Measurements from ENCODE around the gene TMEM19. TPM values are rescaled to one million over a fixed set of nuclear protein-coding genes. Genes with fewer than 3 reads are reported as not detected.

TMEM19 gene
- 31.4 TPM for total RNA-seq
- long read RNA-seq, full-length matches to known transcripts = 35 of 54 reads
- long read RNA-seq, partial matches to known transcripts = 2 of 54 reads
- long read RNA-seq, other reads (novel, unspliced or antisense) = 17 of 54 reads

GRCh38 chr12:71685914-71686657 is at the start of gene TMEM19:
Gene TMEM19, plus strand, starts transcription at chr12:71686082. Its CDS starts 599 bp downstream, at chr12:71686681.
- H3K4me3 ChIP-seq = peak within 1 kb of the TSS; percentile 63
- intact Hi-C loops (cut with DNase I) = no loop called here
- H3K27ac ChIP-seq = peak within 1 kb of the TSS; percentile 76

DNA sequence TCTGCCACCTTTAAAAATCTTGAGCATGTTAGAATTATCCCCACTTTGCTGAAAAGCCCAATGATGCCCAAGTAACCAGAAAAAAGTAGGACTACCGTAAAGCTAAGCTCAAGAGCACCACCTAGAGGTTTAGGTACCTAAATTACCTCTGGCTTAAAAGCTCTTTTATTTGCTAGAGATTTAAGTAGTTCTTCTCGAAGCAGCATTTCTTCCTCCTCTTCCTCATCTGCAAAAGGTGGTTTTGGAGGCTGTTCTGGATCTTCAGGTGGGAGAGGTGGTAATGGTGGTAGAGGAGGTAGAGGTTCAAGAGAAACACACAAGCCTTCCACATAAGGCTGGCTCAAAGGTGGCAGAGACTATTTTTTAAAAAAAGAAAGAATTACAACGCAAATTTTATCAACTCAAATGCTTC is 49.2 kb upstream of the TMEM19 start:
- Histone ChIP-seq H3K4me1 (no peaks in the 10 kb centered on the region), H3K36me3 (peaks cover 100% of the 10 kb centered on the region), H3K27ac (no peak overlapping the region), H3K4me3 (no peak overlapping the region), H3K27me3 (ENCODE audit: low read depth) (no peaks in the 10 kb centered on the region), H3K9me3 (no peaks in the 10 kb centered on the region)
- intact Hi-C loops (cut with DNase I) = no loop called here
- ATAC-seq (peak in 1 of 2 donors; percentile 61), DNase-seq (no peak)
- TF ChIP-seq CTCF (IDR thresholded peaks at IDR 0.05) = peak; percentile 69

More at GRCh38 chr12:71685914-71686657, at the start of gene TMEM19:
- no peaks in the 10 kb centered on the region for H3K27me3 ChIP-seq (ENCODE audit: low read depth)
- no peaks in the 10 kb centered on the region for H3K9me3 ChIP-seq
- ATAC-seq (peak; percentile 99), DNase-seq (peak; percentile 95)
- peaks cover 19% of the 10 kb centered on the region for H3K4me1 ChIP-seq
- peak; percentile 46 for TF ChIP-seq CTCF (IDR thresholded peaks at IDR 0.05)
- no peaks in the 10 kb centered on the region for H3K36me3 ChIP-seq

DNA sequence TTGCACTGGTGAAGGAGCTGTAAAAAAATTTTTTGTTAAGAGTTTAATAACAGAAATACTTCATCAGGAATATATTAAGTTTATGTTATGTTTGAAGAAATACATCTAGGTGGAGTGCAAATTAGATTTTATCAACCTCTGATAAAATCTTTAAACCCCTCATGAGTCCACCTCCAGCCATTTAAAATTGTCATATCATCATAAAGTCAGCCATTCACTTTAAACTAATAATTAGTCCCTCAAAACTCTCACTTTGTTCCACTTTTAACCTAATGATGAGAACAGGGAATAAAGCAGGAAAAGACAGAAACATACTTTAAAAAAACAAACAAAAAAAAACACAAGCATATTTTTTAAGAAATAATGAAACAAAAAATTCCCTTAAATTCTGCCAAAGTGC is 47.4 kb upstream of the TMEM19 start:
- Histone ChIP-seq H3K36me3 (peaks cover 100% of the 10 kb centered on the region), H3K4me1 (no peaks in the 10 kb centered on the region), H3K9me3 (no peaks in the 10 kb centered on the region), H3K4me3 (no peak overlapping the region), H3K27ac (no peak overlapping the region), H3K27me3 (ENCODE audit: low read depth) (no peaks in the 10 kb centered on the region)
- DNase-seq = no peak
- TF ChIP-seq CTCF (IDR thresholded peaks at IDR 0.05) = no peak
- ATAC-seq = no peak
- intact Hi-C loops (cut with DNase I) = no loop called here

DNA sequence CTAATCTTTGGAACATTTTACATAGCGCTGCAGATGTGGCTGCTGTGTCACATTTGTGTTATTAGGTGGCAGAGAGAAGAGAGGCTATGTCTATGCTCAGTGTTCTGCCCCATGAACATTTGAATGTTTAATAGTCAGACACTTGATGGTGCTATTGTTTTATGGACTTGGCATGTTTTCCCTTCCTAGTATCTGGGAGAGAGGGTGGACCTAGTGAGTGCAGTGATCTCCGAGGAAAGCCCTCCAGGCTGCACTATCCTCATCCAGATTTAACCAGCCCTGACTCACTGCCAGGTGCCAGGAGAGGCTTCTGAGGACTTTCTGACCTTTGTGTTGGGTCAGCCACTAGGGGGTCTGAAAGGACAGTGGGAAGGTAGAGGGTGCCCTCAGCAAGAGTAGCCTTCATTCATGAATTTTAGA is 46.5 kb upstream of the TMEM19 start:
- peak; percentile 10 for TF ChIP-seq CTCF (IDR thresholded peaks at IDR 0.05)
- DNase-seq (no peak), ATAC-seq (no peak)
- Histone ChIP-seq H3K4me1 (peaks cover 4% of the 10 kb centered on the region), H3K36me3 (peaks cover 100% of the 10 kb centered on the region), H3K27ac (no peak overlapping the region), H3K4me3 (no peak overlapping the region), H3K9me3 (no peaks in the 10 kb centered on the region), H3K27me3 (ENCODE audit: low read depth) (no peaks in the 10 kb centered on the region)
- intact Hi-C loops (cut with DNase I) = no loop called here

DNA sequence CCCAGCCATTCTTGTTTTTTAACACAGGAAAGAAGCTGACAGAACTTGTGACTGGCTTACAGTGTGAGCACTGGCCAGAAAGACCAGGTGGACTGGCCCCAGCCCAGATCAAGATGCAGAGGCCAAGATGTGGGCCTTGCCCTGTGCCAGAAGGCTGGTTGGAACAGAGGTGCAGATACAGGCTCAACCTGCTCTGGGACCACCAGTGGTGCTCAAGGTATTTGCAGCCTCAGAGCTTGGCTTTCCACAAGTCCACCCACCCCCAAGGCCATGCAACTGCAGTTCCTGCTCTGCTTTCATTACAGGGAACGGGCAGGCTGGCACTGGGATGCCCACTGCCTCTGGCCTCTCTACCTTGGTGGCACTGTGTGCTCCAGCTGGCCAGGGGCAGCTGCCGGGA is 45.6 kb upstream of the TMEM19 start:
- H3K36me3 ChIP-seq = peaks cover 100% of the 10 kb centered on the region
- ATAC-seq = no peak
- no peak overlapping the region for H3K27ac ChIP-seq
- H3K4me3 ChIP-seq = no peak overlapping the region
- H3K4me1 ChIP-seq = peaks cover 7% of the 10 kb centered on the region
- intact Hi-C loops (cut with DNase I) = no loop called here
- no peaks in the 10 kb centered on the region for H3K9me3 ChIP-seq
- no peak for TF ChIP-seq CTCF (IDR thresholded peaks at IDR 0.05)
- DNase-seq = no peak
- H3K27me3 ChIP-seq (ENCODE audit: low read depth) = no peaks in the 10 kb centered on the region
